ENCODE data around the gene KRTAP2-1.
"Not testable (repeated sequence)": the region's sequence is repeated elsewhere in the genome, so short reads cannot be mapped to it uniquely, and the experiment has no call there.

The KRTAP2-1 gene

GRCh38 chr17:41055130-41055529 is 8.0 kb upstream of the KRTAP2-1 start, which contains the start of gene KRTAP2-2:
KRTAP2-2 (minus strand) TSS chr17:41055230; CDS start chr17:41055211, 19 bp downstream.
- not testable (repeated sequence) for DNase-seq

GRCh38 chr17:41054556-41054955 is 7.4 kb upstream of the KRTAP2-1 start:
- DNase-seq, result not testable (repeated sequence)

DNA sequence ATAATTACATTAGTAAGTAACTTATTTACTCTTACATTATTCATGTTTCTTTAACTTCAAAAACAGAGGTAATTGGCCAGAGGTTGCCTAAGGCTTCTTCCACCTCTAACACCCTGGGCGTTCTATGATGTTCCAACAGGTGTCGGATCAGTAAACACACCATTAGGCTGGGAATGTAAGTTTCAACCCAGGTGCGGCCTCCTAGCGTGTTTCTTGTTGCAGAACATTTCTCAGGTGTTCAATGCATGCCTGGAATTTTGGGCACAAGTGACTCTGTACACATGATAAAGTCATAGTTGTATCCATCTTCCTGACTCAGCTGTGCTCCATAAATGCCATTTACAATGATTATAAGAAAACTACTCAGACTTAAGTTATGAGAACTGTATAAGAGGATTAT is 6.9 kb upstream of the KRTAP2-1 start:
- DNase-seq, result no peak

- no peak for DNase-seq
Measured at GRCh38 chr17:41052566-41052965, 5.5 kb upstream of the KRTAP2-1 start.

DNA sequence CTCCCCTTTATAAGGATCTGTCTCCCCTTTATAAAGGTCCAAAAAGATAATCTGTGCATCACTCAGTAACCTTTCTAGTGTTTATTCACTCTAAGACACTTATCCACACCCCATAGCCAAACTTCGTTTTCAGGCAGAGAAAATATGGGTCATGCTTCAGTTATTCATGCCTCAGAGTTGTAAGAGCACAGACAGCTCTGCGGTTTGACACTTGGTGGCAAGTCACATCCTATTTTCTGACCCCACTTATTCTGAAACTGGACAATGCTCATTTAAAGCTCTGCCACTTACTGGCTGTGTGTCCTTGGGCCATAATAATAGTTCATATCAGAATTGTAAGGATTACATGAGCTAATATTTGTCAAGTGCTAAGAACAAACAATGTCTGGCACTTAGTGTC is 2.0 kb upstream of the KRTAP2-1 start:
- no peak for DNase-seq

- DNase-seq, result no peak
Measured at GRCh38 chr17:41048441-41048840, 1.3 kb upstream of the KRTAP2-1 start.

DNA sequence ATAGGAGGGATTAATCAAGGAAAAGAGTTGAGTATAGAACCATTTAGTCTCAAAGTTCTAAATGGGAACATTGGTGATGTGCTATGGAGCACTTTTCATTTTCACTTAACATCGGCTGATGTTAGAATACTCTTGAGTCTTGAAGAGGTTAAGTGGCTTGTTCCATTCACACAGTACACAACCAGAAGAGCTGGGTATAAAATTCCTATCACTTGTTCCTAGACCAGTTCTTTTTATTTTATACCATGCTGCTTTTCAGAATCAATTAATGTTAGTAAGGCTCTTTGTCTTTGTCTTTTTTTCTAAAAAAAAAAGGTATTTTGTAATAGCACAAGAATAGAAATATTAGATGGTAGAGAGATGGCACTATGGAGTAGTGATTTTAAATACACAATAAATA is 4.2 kb downstream of the KRTAP2-1 start:
- DNase-seq, result no peak

- DNase-seq, result not testable (repeated sequence)
Measured at GRCh38 chr17:41040783-41041571, 6.1 kb downstream of the KRTAP2-1 start, which contains the start of gene KRTAP1-1. KRTAP1-1 (minus strand) TSS chr17:41041450; CDS start chr17:41041397, 53 bp downstream.

GRCh38 chr17:41037853-41038350 is 9.2 kb downstream of the KRTAP2-1 start:
- no peak for DNase-seq

GRCh38 chr17:41034346-41034935 is 12.7 kb downstream of the KRTAP2-1 start, which contains the start of gene KRTAP1-3:
KRTAP1-3 (minus strand) TSS chr17:41034874; CDS start chr17:41034821, 53 bp downstream.
- not testable (repeated sequence) for DNase-seq

DNA sequence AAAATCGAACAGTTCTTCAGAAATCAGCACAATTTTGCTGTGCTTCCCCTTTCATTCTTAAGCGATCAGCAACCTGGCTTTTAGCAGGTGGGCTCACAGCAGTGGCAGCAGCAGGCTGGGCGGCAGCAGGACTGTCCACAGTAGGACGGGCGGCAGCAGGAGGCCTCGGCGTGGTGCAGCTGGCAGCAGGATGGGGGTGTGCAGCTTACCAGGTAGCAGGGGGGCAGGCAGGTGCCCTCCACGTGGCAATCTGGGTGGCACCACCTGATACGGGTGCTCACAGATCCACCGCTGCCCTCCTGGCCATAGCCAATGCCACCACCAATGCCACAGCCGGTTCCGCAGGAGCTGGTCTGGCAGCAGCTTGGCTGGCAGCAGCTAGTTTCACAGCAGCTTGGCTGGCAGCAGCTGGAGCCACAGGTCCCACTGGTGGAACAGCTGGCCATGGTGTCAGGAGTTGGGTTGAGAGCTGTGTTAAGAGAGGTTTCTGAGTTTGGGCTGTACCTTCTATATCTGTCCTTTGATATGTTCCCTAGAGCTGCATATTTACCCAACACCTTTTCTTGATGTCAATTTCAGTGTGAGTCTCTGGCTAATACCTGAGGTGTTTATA is 17.4 kb downstream of the KRTAP2-1 start, which contains the start of gene KRTAP1-4:
Gene KRTAP1-4, minus strand, starts transcription at position 563 of the 613 bp plus-strand sequence. Its CDS starts 117 bp downstream, at position 446.
- DNase-seq, result no peak

- no peak for DNase-seq
Measured at GRCh38 chr17:41026715-41027471, 20.2 kb downstream of the KRTAP2-1 start, which contains the start of gene KRTAP1-5. KRTAP1-5 (minus strand) TSS chr17:41027208; CDS start chr17:41027155, 53 bp downstream.

- DNase-seq, result no peak
Measured at GRCh38 chr17:41024697-41025096, 22.4 kb downstream of the KRTAP2-1 start.

DNA sequence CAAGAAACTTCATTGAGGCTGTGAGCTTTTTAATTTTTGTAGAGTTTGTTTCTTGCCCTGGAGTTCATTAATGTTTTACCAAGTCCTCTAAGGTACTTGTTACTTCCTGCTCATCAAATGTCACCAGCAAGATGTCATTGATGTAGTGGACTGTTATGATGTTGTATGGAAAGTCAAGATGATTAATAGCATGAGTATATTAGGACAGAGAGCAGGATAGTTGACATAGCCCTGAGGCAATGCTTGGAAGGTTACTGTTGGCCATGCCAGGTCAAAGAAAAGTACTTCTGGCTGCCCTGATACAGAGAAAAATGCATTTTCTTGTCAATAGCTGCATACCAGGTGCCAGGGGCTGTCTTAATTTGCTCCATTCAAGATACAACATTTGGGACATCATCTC is 26.8 kb downstream of the KRTAP2-1 start:
- DNase-seq, result no peak

GRCh38 chr17:41019415-41019814 is 27.7 kb downstream of the KRTAP2-1 start:
- no peak for DNase-seq

- DNase-seq, result peak; percentile 26
Measured at GRCh38 chr17:41018541-41018940, 28.6 kb downstream of the KRTAP2-1 start.

DNA sequence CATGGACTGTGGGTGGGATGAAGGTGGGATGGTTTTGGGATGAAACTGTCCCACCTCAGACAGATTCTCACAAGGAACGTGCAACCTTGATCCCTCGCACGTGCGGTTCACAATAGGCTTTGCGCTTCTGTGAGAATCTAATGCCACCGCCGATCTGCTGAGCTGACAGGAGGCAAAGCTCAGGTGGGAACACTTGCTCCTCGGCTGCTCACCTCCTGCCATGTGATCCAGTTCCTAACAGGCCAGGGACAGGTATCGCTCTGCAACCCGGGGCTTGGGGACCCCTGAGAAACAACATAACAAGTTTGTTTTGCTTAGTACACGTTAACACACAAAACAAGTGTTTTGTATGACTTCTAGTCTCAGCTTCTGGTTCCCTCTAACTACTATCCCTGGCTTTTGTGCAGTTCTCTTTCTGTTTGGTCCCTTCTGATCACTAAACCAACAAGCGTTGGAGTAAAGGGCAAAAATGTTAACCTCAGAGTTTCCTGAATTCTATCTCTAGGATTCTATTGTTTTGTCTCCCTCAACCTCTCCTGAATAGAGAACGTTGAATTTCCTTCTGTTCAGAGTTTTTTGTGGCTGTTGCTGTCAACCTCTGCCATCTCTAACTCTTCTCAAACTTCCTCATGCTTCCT is 30.4 kb downstream of the KRTAP2-1 start:
- DNase-seq, result no peak

- DNase-seq, result no peak
Measured at GRCh38 chr17:41015454-41015853, 31.7 kb downstream of the KRTAP2-1 start.

DNA sequence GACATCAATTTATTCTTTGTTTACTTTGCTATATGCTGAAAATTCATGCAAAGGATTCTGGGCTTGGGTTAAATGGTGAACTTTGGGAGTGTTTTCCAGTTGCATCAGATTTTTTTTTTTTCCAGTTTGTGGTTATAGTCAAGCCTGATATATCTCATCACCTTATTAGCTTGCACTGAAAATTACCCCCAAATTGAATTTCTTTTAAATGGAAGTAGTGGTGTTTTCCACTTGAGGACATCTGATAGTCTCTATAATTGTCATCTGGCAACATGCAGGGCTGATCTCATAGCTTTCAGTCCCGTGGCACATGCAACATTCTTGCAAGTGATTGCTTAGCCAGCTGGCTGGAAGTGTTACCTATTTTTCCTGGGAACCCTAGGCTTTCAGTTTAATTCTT is 33.5 kb downstream of the KRTAP2-1 start:
- DNase-seq, result no peak

- no peak for DNase-seq
Measured at GRCh38 chr17:41013181-41013580, 33.9 kb downstream of the KRTAP2-1 start.

DNA sequence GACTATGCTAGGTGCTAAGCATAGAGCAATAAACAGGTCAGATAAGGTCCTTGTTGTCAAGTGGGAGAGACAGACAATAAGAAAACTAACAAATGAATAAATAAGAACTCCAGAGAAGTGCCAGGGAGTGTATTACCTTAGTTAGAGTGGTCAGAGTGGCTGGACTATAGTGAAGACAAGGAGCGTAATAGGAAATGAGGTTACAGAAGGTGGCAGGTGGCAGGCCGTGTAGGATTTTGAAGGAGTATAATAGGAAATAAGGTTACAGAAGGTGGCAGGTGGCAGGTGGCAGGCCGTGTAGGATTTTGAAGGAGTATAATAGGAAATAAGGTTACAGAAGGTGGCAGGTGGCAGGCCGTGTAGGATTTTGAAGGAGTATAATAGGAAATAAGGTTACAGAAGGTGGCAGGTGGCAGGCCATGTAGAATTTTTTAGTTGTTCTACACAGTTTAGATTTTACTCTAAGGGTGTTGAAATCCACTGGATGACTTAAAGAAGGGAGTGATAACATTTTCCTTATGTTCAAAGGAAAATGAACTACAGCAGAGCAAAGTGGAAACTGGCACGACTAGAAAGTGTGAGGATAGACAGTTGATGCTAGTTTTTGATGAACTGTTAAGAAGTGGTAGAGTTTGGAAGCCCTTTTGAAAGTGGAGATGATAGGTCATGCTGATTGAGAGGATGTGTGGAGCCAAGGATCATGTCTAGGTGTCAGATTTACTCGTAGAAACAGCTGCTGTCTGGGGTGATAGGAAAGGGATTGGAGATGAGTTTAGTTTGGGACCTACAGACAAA is 34.6 kb downstream of the KRTAP2-1 start:
- no peak for DNase-seq

Data from hematopoietic multipotent progenitor cell treated with erythropoietin and hydrocortisone succinate and interleukin-3 and kit ligand, for 4 days (in vitro differentiated cells).